Measurements from ENCODE around the gene PROM1. TPM values are rescaled to one million over a fixed set of nuclear protein-coding genes. Genes with fewer than 3 reads are reported as not detected.

The PROM1 gene
- total RNA-seq, 1 experiment from 2014 or later, result 65.1 TPM

DNA sequence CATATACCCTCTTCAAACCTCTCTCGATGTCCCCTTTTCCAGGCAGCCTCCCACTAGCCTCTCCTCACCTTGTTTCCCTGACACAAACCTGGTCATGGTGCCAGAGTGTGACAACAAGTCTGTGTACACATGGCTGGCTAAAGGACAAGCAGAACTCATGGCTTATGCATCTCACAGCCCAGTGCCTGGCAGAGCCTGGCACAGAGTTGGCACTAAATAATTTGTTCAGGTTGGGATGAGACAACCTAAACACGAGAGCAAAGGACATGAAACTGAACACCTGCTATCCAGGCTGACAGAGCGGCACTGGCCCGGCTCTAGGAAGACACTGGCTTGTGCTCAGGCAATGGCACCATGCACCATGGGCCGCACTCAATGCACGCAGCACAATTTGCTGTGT is 72.7 kb downstream of the PROM1 start:
- Mint-ChIP-seq H3K4me3 (no peak overlapping the region), H3K4me1 (peaks cover 5% of the 10 kb centered on the region), H3K27ac (no peak overlapping the region), H3K36me3 (peaks cover 63% of the 10 kb centered on the region), H3K9me3 (no peaks in the 10 kb centered on the region), H3K27me3 (ENCODE audit: low read depth) (no peaks in the 10 kb centered on the region)
- CTCF ChIA-PET, result no interaction called here
- no peak for TF ChIP-seq ZBTB21 (CRISPR knock-in tag; IDR thresholded peaks at IDR 0.05; ENCODE audit: borderline replicate concordance)
- TF ChIP-seq KAT7 (CRISPR knock-in tag; IDR thresholded peaks at IDR 0.05; ENCODE audit: borderline replicate concordance), result no peak
- TF ChIP-seq, protein P1, sequence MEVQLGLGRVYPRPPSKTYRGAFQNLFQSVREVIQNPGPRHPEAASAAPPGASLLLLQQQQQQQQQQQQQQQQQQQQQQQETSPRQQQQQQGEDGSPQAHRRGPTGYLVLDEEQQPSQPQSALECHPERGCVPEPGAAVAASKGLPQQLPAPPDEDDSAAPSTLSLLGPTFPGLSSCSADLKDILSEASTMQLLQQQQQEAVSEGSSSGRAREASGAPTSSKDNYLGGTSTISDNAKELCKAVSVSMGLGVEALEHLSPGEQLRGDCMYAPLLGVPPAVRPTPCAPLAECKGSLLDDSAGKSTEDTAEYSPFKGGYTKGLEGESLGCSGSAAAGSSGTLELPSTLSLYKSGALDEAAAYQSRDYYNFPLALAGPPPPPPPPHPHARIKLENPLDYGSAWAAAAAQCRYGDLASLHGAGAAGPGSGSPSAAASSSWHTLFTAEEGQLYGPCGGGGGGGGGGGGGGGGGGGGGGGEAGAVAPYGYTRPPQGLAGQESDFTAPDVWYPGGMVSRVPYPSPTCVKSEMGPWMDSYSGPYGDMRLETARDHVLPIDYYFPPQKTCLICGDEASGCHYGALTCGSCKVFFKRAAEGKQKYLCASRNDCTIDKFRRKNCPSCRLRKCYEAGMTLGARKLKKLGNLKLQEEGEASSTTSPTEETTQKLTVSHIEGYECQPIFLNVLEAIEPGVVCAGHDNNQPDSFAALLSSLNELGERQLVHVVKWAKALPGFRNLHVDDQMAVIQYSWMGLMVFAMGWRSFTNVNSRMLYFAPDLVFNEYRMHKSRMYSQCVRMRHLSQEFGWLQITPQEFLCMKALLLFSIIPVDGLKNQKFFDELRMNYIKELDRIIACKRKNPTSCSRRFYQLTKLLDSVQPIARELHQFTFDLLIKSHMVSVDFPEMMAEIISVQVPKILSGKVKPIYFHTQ (CRISPR knock-in tag; IDR thresholded peaks at IDR 0.05), result no peak
- TF ChIP-seq ZNF423 (CRISPR knock-in tag; IDR thresholded peaks at IDR 0.05), result no peak
- TF ChIP-seq MLX (CRISPR knock-in tag; IDR thresholded peaks at IDR 0.05), result no peak
- TF ChIP-seq, protein P2, sequence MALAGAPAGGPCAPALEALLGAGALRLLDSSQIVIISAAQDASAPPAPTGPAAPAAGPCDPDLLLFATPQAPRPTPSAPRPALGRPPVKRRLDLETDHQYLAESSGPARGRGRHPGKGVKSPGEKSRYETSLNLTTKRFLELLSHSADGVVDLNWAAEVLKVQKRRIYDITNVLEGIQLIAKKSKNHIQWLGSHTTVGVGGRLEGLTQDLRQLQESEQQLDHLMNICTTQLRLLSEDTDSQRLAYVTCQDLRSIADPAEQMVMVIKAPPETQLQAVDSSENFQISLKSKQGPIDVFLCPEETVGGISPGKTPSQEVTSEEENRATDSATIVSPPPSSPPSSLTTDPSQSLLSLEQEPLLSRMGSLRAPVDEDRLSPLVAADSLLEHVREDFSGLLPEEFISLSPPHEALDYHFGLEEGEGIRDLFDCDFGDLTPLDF (CRISPR knock-in tag; IDR thresholded peaks at IDR 0.05), result no peak
- no peak for TF ChIP-seq FOXK1 (CRISPR knock-in tag; IDR thresholded peaks at IDR 0.05)
- no peak for TF ChIP-seq ETV6 (CRISPR knock-in tag; IDR thresholded peaks at IDR 0.05)
- TF ChIP-seq, protein P3, sequence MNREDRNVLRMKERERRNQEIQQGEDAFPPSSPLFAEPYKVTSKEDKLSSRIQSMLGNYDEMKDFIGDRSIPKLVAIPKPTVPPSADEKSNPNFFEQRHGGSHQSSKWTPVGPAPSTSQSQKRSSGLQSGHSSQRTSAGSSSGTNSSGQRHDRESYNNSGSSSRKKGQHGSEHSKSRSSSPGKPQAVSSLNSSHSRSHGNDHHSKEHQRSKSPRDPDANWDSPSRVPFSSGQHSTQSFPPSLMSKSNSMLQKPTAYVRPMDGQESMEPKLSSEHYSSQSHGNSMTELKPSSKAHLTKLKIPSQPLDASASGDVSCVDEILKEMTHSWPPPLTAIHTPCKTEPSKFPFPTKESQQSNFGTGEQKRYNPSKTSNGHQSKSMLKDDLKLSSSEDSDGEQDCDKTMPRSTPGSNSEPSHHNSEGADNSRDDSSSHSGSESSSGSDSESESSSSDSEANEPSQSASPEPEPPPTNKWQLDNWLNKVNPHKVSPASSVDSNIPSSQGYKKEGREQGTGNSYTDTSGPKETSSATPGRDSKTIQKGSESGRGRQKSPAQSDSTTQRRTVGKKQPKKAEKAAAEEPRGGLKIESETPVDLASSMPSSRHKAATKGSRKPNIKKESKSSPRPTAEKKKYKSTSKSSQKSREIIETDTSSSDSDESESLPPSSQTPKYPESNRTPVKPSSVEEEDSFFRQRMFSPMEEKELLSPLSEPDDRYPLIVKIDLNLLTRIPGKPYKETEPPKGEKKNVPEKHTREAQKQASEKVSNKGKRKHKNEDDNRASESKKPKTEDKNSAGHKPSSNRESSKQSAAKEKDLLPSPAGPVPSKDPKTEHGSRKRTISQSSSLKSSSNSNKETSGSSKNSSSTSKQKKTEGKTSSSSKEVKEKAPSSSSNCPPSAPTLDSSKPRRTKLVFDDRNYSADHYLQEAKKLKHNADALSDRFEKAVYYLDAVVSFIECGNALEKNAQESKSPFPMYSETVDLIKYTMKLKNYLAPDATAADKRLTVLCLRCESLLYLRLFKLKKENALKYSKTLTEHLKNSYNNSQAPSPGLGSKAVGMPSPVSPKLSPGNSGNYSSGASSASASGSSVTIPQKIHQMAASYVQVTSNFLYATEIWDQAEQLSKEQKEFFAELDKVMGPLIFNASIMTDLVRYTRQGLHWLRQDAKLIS (CRISPR knock-in tag; IDR thresholded peaks at IDR 0.05; ENCODE audit: borderline replicate concordance), result no peak
- TF ChIP-seq NFYB (CRISPR knock-in tag; conservative IDR thresholded peaks at IDR 0.05; ENCODE audit: low read depth), result no peak
- no peak for TF ChIP-seq SMAD4 (CRISPR knock-in tag; IDR thresholded peaks at IDR 0.05)
- TF ChIP-seq IRF2 (CRISPR knock-in tag; IDR thresholded peaks at IDR 0.05; ENCODE audit: borderline replicate concordance, low read depth), result no peak
- no peak for TF ChIP-seq TEAD4 (CRISPR knock-in tag; IDR thresholded peaks at IDR 0.05)
- no peak for TF ChIP-seq SMAD3 (CRISPR knock-in tag; IDR thresholded peaks at IDR 0.05; ENCODE audit: borderline replicate concordance)
- no peak for TF ChIP-seq MYBL2 (CRISPR knock-in tag; IDR thresholded peaks at IDR 0.05)
- TF ChIP-seq TEAD1 (CRISPR knock-in tag; IDR thresholded peaks at IDR 0.05), result no peak
- no peak for TF ChIP-seq HMGA2 (CRISPR knock-in tag; IDR thresholded peaks at IDR 0.05)
- TF ChIP-seq, protein P4, sequence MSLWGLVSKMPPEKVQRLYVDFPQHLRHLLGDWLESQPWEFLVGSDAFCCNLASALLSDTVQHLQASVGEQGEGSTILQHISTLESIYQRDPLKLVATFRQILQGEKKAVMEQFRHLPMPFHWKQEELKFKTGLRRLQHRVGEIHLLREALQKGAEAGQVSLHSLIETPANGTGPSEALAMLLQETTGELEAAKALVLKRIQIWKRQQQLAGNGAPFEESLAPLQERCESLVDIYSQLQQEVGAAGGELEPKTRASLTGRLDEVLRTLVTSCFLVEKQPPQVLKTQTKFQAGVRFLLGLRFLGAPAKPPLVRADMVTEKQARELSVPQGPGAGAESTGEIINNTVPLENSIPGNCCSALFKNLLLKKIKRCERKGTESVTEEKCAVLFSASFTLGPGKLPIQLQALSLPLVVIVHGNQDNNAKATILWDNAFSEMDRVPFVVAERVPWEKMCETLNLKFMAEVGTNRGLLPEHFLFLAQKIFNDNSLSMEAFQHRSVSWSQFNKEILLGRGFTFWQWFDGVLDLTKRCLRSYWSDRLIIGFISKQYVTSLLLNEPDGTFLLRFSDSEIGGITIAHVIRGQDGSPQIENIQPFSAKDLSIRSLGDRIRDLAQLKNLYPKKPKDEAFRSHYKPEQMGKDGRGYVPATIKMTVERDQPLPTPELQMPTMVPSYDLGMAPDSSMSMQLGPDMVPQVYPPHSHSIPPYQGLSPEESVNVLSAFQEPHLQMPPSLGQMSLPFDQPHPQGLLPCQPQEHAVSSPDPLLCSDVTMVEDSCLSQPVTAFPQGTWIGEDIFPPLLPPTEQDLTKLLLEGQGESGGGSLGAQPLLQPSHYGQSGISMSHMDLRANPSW (CRISPR knock-in tag; conservative IDR thresholded peaks at IDR 0.05; ENCODE audit: low read depth), result no peak
- TF ChIP-seq CREB1 (CRISPR knock-in tag; IDR thresholded peaks at IDR 0.05), result no peak
- POLR2A ChIA-PET, result no interaction called here
- DNase-seq (ENCODE audit: low spot score) (no peak), ATAC-seq (no peak)
